ENCODE data around the gene MAG. TPM values are rescaled to one million over a fixed set of nuclear protein-coding genes. Genes with fewer than 3 reads are reported as not detected.

The MAG gene
- total RNA-seq, 3 donors from 2014 or later: 4.2 TPM; not detected in 2

DNA sequence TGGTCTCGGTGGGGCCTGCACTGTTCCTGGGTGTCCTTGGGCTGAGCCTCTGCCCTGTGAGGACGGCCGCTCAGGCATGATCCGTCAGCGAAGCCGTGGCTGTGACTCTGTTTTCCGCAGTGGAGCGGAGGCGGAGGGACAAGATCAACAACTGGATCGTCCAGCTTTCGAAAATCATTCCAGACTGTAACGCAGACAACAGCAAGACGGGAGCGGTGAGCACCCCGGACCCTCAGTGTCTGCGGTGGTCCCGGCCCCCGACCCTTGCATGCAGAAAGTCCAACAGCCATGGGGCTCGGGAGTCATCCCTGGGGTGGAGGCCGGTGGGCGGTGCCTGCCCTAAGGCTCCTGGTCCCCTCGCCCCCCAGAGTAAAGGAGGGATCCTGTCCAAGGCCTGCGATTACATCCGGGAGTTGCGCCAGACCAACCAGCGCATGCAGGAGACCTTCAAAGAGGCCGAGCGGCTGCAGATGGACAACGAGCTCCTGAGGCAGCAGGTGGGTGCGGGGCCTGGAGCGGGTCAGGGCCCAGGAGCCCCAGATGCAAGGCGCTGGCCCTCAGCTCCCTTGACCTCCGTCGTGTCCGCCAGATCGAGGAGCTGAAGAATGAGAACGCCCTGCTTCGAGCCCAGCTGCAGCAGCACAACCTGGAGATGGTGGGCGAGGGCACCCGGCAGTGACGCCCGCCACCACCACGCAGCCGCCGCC lies 13.2 kb upstream of the MAG start:
- DNase-seq (ENCODE audit: low spot score in 2 of 2): no peak
- peaks cover 4% of the 10 kb centered on the region for H3K36me3 ChIP-seq

DNA sequence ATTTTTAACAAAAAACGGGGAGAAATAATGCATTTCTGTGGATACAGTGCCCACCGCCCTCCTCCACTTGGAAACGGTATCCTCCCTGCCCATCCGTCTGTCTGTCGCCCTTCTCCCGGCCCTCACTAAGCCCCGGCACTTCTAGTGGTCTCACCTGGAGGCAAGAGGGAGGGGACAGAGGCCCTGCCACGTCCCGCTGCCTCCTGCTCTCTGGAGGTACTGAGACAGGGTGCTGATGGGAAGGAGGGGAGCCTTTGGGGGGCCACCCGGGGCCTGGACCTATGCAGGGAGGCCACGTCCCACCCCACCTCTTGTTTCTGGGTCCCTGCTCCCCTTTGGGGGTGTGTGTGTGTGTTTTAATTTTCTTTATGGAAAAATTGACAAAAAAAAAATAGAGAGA lies 12.6 kb upstream of the MAG start:
- TF ChIP-seq POLR2AphosphoS5 (IDR thresholded peaks at IDR 0.05) (no peak), POLR2A (IDR thresholded peaks at IDR 0.05) (no peak)
- TF ChIP-seq, protein P1, sequence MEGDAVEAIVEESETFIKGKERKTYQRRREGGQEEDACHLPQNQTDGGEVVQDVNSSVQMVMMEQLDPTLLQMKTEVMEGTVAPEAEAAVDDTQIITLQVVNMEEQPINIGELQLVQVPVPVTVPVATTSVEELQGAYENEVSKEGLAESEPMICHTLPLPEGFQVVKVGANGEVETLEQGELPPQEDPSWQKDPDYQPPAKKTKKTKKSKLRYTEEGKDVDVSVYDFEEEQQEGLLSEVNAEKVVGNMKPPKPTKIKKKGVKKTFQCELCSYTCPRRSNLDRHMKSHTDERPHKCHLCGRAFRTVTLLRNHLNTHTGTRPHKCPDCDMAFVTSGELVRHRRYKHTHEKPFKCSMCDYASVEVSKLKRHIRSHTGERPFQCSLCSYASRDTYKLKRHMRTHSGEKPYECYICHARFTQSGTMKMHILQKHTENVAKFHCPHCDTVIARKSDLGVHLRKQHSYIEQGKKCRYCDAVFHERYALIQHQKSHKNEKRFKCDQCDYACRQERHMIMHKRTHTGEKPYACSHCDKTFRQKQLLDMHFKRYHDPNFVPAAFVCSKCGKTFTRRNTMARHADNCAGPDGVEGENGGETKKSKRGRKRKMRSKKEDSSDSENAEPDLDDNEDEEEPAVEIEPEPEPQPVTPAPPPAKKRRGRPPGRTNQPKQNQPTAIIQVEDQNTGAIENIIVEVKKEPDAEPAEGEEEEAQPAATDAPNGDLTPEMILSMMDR (IDR thresholded peaks at IDR 0.05): no peak
- DNase-seq (ENCODE audit: low spot score in 2 of 2): no peak
- Histone ChIP-seq H3K36me3 (no peaks in the 10 kb centered on the region), H3K27ac (no peak overlapping the region), H3K27me3 (no peaks in the 10 kb centered on the region), H3K9me3 (no peaks in the 10 kb centered on the region), H3K4me3 (no peak overlapping the region), H3K4me1 (no peaks in the 10 kb centered on the region)
- intact Hi-C loops (cut with DNase I; ENCODE audit: low total_unique reads): no loop called here

More for the DNA sequence above, 13.2 kb upstream of the MAG start:
- Histone ChIP-seq H3K27me3 (no peaks in the 10 kb centered on the region), H3K27ac (no peak overlapping the region), H3K9me3 (no peaks in the 10 kb centered on the region), H3K4me1 (no peaks in the 10 kb centered on the region), H3K4me3 (no peak overlapping the region)
- TF ChIP-seq POLR2AphosphoS5 (IDR thresholded peaks at IDR 0.05) (no peak), POLR2A (IDR thresholded peaks at IDR 0.05) (no peak)
- TF ChIP-seq, protein P1 (IDR thresholded peaks at IDR 0.05): no peak
- intact Hi-C loops (cut with DNase I; ENCODE audit: low total_unique reads): no loop called here

DNA sequence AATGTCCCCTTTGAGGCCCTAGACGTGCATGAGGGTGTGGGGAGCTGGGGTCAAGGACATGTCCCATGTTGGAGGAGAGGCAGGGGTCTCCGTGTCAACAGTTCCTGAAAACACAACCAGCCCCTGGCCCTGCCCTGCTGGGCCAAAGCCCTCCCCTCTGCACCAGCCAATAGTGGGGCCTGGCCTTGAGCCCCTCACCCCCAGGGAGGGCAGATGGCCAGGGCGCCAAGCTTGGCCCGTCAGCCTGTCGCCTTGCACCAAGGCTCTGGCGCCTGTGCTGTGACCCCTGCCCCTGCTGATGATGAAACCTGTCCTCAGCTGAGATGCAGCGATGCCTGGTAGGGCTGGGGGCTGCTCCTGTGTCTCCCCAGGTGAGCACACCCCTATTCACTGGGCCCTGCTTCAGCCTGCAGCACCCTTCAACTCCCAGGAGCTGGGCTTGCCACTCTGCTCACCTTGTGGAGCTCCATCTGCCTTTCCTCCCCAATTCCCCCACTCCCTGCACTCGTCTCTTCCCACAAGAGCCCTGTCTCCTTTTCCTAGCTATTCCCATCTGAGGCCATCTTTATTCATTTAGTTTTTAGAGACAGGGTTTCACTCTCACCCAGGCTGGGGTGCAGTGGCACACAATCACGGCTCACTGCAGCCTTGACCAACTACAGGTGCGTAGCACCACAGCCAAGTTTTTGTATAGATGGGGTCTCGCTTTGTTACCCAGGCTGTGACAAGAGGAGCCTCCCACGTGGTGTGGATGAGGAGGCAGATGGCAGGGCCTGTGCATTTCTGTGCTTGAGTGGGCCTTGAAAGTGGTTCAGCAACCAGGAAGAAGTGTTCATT lies 11.8 kb upstream of the MAG start:
- Histone ChIP-seq H3K4me1 (no peaks in the 10 kb centered on the region), H3K27ac (no peak overlapping the region), H3K4me3 (no peak overlapping the region), H3K27me3 (no peaks in the 10 kb centered on the region), H3K36me3 (no peaks in the 10 kb centered on the region), H3K9me3 (no peaks in the 10 kb centered on the region)
- intact Hi-C loops (cut with DNase I; ENCODE audit: low total_unique reads): no loop called here
- no peak for DNase-seq (ENCODE audit: low spot score in 2 of 2)
- TF ChIP-seq POLR2A (IDR thresholded peaks at IDR 0.05): no peak

DNA sequence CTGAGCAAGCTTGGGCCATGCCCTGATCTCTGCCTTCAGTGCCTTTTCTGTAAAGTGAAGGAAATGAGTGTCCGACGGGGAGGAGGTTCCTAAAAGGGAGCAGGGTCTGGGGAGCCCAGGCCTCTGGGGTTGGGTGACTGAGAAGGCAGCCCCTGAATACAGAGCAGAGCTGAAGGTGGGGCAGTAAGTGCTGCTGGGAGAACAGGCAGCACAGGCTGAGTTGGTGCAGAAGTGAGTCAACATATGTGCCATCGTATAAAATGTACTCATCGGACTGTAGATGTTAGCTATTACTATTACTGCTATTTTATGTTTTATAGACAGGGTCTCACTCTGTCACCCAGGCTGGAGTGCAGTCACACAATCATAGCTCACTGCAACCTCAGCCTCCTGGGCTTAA lies 10.7 kb upstream of the MAG start:
- intact Hi-C loops (cut with DNase I; ENCODE audit: low total_unique reads): no loop called here
- no peak overlapping the region for H3K27ac ChIP-seq
- no peaks in the 10 kb centered on the region for H3K4me1 ChIP-seq
- H3K27me3 ChIP-seq: no peaks in the 10 kb centered on the region
- TF ChIP-seq POLR2A (IDR thresholded peaks at IDR 0.05): no peak
- TF ChIP-seq, protein P1 (IDR thresholded peaks at IDR 0.05): no peak
- TF ChIP-seq POLR2AphosphoS5 (IDR thresholded peaks at IDR 0.05): no peak
- H3K9me3 ChIP-seq: no peaks in the 10 kb centered on the region
- DNase-seq (ENCODE audit: low spot score in 2 of 2): no peak
- H3K36me3 ChIP-seq: no peaks in the 10 kb centered on the region
- no peak overlapping the region for H3K4me3 ChIP-seq

DNA sequence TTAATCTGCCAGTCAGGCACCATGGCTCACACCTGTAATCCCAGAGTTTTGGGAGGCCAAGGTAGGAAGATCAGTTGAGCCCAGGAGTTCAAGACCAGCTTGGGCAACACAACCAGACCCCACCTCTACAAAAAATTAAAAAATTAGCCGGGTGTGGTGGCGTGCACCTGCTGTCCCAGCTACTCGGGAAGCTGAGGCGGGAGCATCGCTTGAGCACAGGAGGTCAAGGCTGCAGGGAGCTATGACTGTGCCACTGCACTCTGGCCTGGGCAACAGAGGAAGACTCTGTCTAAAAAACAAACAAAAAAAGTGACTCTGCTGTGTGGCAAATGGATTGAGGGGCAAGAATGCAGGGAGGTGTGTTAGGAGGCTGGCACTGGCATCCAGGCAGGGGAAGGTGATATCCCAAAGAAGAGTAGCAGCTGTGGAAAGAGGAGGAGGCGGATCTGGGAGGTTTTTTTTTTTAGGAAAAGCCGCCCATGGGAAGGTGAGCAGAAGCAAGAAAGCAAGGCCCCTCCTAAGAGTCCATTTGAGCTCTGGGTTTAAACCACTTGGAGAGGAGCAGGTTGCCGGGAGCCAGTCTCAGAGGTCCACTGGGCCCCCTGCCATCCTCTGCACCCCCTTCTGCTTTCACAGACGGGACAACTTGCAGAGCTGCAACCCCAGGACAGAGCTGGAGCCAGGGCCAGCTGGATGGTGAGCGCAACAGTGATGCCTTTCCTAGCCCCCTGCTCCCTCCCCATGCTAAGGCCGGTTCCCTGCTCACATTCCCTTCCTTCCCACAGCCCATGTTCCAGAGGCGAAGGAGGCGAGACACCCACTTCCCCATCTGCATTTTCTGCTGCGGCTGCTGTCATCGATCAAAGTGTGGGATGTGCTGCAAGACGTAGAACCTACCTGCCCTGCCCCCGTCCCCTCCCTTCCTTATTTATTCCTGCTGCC lies 7.5 kb upstream of the MAG start:
- intact Hi-C loops (cut with DNase I; ENCODE audit: low total_unique reads): no loop called here
- Histone ChIP-seq H3K9me3 (no peaks in the 10 kb centered on the region), H3K27me3 (no peaks in the 10 kb centered on the region), H3K4me1 (no peaks in the 10 kb centered on the region), H3K4me3 (no peak overlapping the region), H3K36me3 (no peaks in the 10 kb centered on the region), H3K27ac (no peak overlapping the region)
- DNase-seq (ENCODE audit: low spot score in 2 of 2): no peak
- TF ChIP-seq, protein P1 (IDR thresholded peaks at IDR 0.05): no peak
- no peak for TF ChIP-seq POLR2AphosphoS5 (IDR thresholded peaks at IDR 0.05)
- TF ChIP-seq POLR2A (IDR thresholded peaks at IDR 0.05): no peak

Measured in breast epithelium (tissue), 4 donors.